Gastrocnemius medialis (tissue), 4 donors: ENCODE measurements around the gene COL4A1. TPM values are rescaled to one million over a fixed set of nuclear protein-coding genes. Genes with fewer than 3 reads are reported as not detected.
A peak's percentile ranks its signal among the peaks of the same experiment; 100 is the strongest.

Experiments
- ATAC-seq, 2 donors: fragments of 150-250 bp; one replicate each; pipeline ENCODE4 v1.9.1; 2016
- DNase-seq, 2 donors: peaks; one replicate each; pipeline ENCODE4 v3.0.0-alpha.2; 2019
- H3K27ac ChIP-seq, 4 donors: fragments of 200-600 bp; sonication (generic); 1 replicate in 1 of 4; 2 replicates in 3 of 4; pipeline ENCODE4 v1.5.1; 2016 to 2018; ENCODE audit warnings: mild to moderate bottlenecking in 2 of 4, moderate library complexity in 1 of 4
- H3K27me3 ChIP-seq, 3 donors: fragments of 200-600 bp; sonication (generic) in 2 of 3; 1 replicate in 1 of 3; 2 replicates in 2 of 3; pipeline versions ENCODE4 v1.5.1 to v1.6.0; 2016 to 2019; ENCODE audit warnings: mild to moderate bottlenecking in 1 of 3, moderate library complexity in 1 of 3
- H3K36me3 ChIP-seq, 2 donors: fragments of 200-600 bp; sonication (generic) in 1 of 2; one replicate each; pipeline ENCODE4 v1.5.1; 2017 to 2018
- H3K4me1 ChIP-seq, 2 donors: fragments of 200-600 bp; sonication (generic) in 1 of 2; one replicate each; pipeline ENCODE4 v1.5.1; 2016 to 2017; ENCODE audit warnings: mild to moderate bottlenecking in 2 of 2
- H3K4me3 ChIP-seq, 4 donors: fragments of 200-600 bp; sonication (generic) in 3 of 4; 1 replicate in 1 of 4; 2 replicates in 3 of 4; pipeline ENCODE4 v1.5.1; 2016 to 2019; ENCODE audit warnings: mild to moderate bottlenecking in 2 of 4
- H3K9me3 ChIP-seq, 3 donors: fragments of 200-600 bp; sonication (generic) in 2 of 3; 1 replicate in 1 of 3; 2 replicates in 2 of 3; pipeline ENCODE4 v1.5.1; 2016 to 2019
- POLR2A ChIP-seq, 2 donors: fragments of 450-650 bp; IDR thresholded peaks; one replicate each; pipeline ENCODE4 v1.6.1; 2017; ENCODE audit warnings: antibody characterized with exemption in 2 of 2, mild to moderate bottlenecking in 2 of 2, moderate library complexity in 2 of 2
- in situ Hi-C, 4 donors: fragments of 200-750 bp; cut with MboI; loops; one replicate each; pipeline versions ENCODE4 v1.15.0 to v1.8.0; 2017; ENCODE audit warnings: low sequenced_read_pairs in 4 of 4
- intact Hi-C: fragments of 100-400 bp; cut with DNase I; formaldehyde crosslinking; loops from one replicate; pipeline ENCODE4 v1.15.1; 2023; ENCODE audit warnings: low total_unique reads
- total RNA-seq, 4 donors: library from RNA; depleted of rRNA; stranded (reverse); fragments of >200 nt; gene quantifications; one replicate each; pipeline versions ENCODE4 v1.1.0 to v1.2.3, GENCODE V29; 2016
- TF ChIP-seq, protein P1 (sequence below), 5 experiments: fragments of 450-650 bp in 3 of 5; fragments of 200-600 bp in 2 of 5; sonication (generic) in 2 of 5; IDR thresholded peaks in 4 of 5; conservative IDR thresholded peaks in 1 of 5; 1 replicate in 4 of 5; 2 replicates in 1 of 5; pipeline ENCODE4 v1.5.1; 2016 to 2019; ENCODE audit warnings: antibody characterized with exemption in 5 of 5, mild to moderate bottlenecking in 3 of 5, moderate library complexity in 3 of 5

Gene COL4A1
- total RNA-seq, 4 donors from 2014 or later = 60.5 to 127 (median 120) TPM

DNA sequence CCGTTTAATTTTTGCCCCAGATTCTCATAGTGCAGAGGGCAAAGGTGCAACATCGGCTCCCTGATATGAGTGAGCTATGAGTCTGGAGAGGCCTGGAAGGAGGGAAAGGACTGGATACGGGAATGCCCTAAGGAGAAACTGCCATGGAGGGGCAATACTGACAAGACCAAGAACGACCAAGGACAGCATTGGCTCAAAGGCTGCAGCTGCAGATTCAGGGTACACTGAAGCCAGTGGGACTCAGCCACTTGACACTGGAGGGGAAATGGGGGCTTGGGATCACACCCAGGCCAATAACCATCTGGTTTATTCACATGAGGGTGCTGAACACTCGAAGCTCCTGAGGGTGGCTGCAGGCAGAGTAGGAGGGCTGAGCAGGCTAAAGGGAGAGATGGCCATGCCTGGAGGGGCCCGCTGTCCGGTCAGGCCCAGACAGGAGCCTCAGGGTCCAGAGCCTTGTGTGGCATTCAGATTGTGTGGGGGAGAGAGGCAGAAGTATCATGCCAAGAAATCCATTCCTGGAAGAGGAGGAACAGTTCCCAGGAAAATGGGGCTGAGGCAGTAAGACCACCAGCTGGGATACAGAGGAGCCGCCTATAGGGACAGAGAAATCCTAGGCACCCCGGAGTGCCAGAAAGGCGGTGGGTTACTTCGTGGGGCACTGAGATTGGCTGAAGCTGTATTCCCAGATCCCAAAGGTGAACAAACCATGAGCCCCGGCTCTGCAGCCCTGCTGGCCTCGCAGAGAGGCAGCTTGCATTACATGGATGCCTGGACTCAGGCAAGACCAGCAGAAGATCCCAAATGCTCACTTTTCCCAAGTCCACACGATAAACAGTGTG lies 20.7 kb downstream of the COL4A1 start:
- H3K4me1 ChIP-seq = peaks cover 6 to 13% of the 10 kb centered on the region in 2 donors
- no peak overlapping the region for H3K4me3 ChIP-seq
- DNase-seq (no peak), ATAC-seq (no peak)
- H3K36me3 ChIP-seq = no peaks in the 10 kb centered on the region
- TF ChIP-seq POLR2A (IDR thresholded peaks at IDR 0.05) = no peak
- TF ChIP-seq, protein P1, sequence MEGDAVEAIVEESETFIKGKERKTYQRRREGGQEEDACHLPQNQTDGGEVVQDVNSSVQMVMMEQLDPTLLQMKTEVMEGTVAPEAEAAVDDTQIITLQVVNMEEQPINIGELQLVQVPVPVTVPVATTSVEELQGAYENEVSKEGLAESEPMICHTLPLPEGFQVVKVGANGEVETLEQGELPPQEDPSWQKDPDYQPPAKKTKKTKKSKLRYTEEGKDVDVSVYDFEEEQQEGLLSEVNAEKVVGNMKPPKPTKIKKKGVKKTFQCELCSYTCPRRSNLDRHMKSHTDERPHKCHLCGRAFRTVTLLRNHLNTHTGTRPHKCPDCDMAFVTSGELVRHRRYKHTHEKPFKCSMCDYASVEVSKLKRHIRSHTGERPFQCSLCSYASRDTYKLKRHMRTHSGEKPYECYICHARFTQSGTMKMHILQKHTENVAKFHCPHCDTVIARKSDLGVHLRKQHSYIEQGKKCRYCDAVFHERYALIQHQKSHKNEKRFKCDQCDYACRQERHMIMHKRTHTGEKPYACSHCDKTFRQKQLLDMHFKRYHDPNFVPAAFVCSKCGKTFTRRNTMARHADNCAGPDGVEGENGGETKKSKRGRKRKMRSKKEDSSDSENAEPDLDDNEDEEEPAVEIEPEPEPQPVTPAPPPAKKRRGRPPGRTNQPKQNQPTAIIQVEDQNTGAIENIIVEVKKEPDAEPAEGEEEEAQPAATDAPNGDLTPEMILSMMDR (IDR thresholded peaks at IDR 0.05 in 4 of 5, conservative IDR thresholded peaks at IDR 0.05 in 1 of 5) = no peak
- H3K27ac ChIP-seq = peak overlapping the region in 2 of 4 donors; percentile 20 to 31
- H3K27me3 ChIP-seq = no peaks in the 10 kb centered on the region
- H3K9me3 ChIP-seq = no peaks in the 10 kb centered on the region
- in situ Hi-C loops = no loop called here
- intact Hi-C loops = no loop called here

DNA sequence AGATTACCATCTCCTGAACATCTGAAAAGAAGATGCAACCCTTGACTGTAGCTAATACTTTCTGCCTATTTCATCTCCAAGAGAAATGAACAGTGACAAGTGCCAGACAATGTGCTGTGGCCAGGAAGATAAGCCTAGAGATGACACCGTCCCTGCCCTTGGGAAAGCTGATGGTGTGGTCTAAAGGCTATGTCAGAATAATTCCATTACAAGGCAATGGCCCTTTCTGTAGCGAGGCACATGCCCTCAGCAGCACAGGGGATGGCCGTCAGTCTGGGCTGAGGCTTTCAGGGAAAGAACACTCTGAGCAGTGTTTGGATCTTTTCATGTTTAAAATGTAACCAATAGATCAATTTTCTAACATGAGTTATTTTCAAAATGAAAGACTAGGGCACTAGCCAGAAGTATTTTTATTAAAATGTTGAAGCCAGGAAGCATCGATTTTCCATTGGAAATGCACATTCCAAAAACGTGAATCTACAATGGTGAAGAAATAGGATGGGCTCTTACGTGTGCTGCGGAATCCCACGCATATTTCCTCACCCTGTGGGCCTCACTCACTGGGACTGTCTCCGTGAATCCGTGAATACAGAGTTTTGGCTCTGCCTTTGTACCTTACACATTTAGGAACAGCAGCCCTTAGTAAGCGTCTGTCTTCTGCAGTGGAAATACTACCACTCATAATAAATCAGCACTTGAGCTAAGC lies 22.0 kb downstream of the COL4A1 start:
- Histone ChIP-seq H3K4me1 (peaks cover 11 to 19% of the 10 kb centered on the region in 2 donors), H3K27me3 (no peaks in the 10 kb centered on the region), H3K27ac (peak overlapping the region in 2 of 4 donors; percentile 15 to 30), H3K9me3 (no peaks in the 10 kb centered on the region), H3K4me3 (no peak overlapping the region), H3K36me3 (no peaks in the 10 kb centered on the region)
- intact Hi-C loops (no loop called here), in situ Hi-C loops (no loop called here)
- no peak for ATAC-seq
- no peak for DNase-seq
- no peak for TF ChIP-seq POLR2A (IDR thresholded peaks at IDR 0.05)
- TF ChIP-seq, protein P1 (IDR thresholded peaks at IDR 0.05 in 4 of 5, conservative IDR thresholded peaks at IDR 0.05 in 1 of 5) = no peak

DNA sequence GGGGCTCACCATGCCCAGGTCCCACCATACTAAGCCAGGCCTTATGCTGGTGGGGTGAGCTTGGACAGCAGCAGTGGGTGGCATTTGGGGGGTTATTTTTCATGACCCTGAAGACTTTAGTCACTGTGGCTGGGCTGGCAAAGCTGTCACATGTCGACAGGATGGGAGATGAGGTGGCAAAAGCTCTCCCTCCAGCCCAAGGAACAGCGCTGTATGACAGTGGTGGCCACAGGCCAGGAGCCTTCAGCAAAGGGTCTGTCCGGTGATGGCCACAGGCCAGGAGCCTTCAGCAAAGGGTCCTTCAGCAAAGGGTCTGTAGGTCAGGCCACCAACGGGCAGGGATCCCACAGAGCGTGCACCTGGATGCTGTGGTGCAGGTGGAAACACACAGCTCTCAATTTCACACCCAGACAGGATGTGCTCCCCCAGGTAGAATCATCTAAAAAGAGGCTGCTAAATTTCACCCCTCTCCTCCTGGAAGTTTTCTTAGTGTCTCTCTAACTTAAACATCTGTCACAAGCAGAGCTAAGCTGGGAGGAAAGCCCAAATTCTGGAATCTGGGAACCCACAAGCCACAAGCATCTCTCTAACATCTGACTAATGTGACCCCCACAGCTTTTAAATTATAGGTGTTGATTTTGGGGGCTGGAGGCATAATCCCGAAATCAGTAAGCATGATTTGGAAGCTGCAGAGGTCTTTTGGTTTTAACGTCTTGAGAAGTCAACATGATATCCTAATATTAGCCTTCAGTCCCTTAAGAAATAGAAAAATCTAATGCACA lies 23.0 kb downstream of the COL4A1 start:
- intact Hi-C loops = no loop called here

DNA sequence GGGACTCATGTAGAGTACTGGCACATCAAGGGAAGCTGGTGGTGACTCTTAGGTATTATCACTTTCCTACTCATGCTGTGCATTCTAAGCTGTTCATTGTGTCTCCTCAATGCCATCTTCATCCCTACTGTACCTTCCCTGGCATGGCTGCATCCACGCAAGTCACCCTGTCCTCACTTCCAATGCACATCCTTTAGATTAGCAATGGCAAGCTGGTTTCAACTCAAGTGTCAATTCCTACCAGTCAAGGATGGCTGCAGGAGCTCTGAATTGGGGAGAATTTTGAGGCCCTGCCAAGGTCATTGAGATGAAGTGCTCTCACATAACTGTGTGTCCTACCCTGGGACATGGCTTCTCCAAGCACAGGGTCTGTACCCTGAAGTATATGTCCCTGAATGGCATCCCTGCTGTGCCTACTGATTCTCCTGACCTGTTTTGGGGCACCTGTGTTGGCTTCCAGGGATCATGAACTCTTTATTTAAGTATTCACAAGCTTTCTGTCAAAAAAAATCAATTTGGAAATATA lies 24.6 kb downstream of the COL4A1 start:
- ATAC-seq = no peak
- H3K27ac ChIP-seq = peak overlapping the region in 2 of 4 donors; percentile 20 to 63

More for the DNA sequence above, 23.0 kb downstream of the COL4A1 start:
- TF ChIP-seq, protein P1 (IDR thresholded peaks at IDR 0.05 in 4 of 5, conservative IDR thresholded peaks at IDR 0.05 in 1 of 5) = no peak
- TF ChIP-seq POLR2A (IDR thresholded peaks at IDR 0.05) = no peak
- Histone ChIP-seq H3K27ac (peak overlapping the region in 1 of 4 donors; percentile 30), H3K4me3 (no peak overlapping the region), H3K27me3 (no peaks in the 10 kb centered on the region), H3K4me1 (peaks cover 11 to 29% of the 10 kb centered on the region in 2 donors), H3K9me3 (no peaks in the 10 kb centered on the region), H3K36me3 (no peaks in the 10 kb centered on the region)
- ATAC-seq (no peak), DNase-seq (no peak)
- in situ Hi-C loops = no loop called here

More for the DNA sequence above, 24.6 kb downstream of the COL4A1 start:
- TF ChIP-seq, protein P1 (IDR thresholded peaks at IDR 0.05 in 4 of 5, conservative IDR thresholded peaks at IDR 0.05 in 1 of 5) = no peak
- TF ChIP-seq POLR2A (IDR thresholded peaks at IDR 0.05) = no peak
- Histone ChIP-seq H3K4me3 (no peak overlapping the region), H3K4me1 (peaks cover 13 to 27% of the 10 kb centered on the region in 2 donors), H3K9me3 (no peaks in the 10 kb centered on the region), H3K27me3 (no peaks in the 10 kb centered on the region), H3K36me3 (no peaks in the 10 kb centered on the region)
- DNase-seq = no peak
- in situ Hi-C loops = no loop called here
- intact Hi-C loops = no loop called here
